C4-2B (cell line): Measurements from ENCODE around the gene PRKCA.

ENCODE experiments used
- CTCF ChIP-seq: fragments of 450-650 bp; conservative IDR thresholded peaks from 2 replicates; pipeline ENCODE4 v1.5.1; 2017; ENCODE audit warnings: mild to moderate bottlenecking
- ZFX ChIP-seq: fragments of 450-650 bp; IDR thresholded peaks from 2 replicates; pipeline ENCODE4 v1.6.1; 2017

DNA sequence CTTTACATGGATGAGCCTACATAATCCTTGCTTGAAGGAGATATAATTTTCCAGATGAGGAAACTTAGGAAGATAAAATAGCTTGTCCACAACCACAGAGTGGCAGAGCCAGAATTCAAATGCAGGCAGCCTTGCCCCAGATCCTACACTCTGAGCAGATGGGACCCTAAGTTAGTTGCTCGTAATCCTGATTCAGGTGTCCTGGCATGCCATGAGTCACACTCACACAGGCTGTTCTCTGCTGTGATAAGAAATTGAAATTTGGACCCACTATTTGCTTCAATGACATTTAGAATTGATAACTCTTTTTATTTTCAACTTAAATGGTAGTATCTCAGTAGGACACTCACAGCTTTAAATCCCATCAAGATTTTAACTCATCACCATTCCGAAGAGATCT, 381.8 kb downstream of the PRKCA start:
- TF ChIP-seq CTCF = no peak
- TF ChIP-seq ZFX = no peak
